OCI-LY3 (cell line): ENCODE results near the gene PLPP3.

Experiments used
- H2AFZ ChIP-seq: fragments of 200-600, 300-600 bp; shearing (Covaris generic); 2 replicates; pipeline ENCODE4 v1.6.0; 2014; ENCODE audit warnings: antibody characterized with exemption, low read depth, low read length
- H3K27ac ChIP-seq: fragments of 200-600, 300-600 bp; sonication (generic); 2 replicates; pipeline ENCODE4 v1.5.1; 2014; ENCODE audit warnings: mild to moderate bottlenecking, low read length, moderate library complexity, mixed read lengths
- H3K27me3 ChIP-seq: fragments of 200-600, 300-600 bp; sonication (generic); 2 replicates; pipeline ENCODE4 v1.6.1; 2014; ENCODE audit warnings: low read depth, low read length, mixed read lengths
- H3K36me3 ChIP-seq: fragments of 200-600, 300-600 bp; sonication (generic); replicated peaks from 2 replicates; pipeline ENCODE3; 2014; ENCODE audit warnings: low read depth, low read length, mixed read lengths
- H3K4me1 ChIP-seq: fragments of 300-600, 200-600 bp; sonication (generic); 2 replicates; pipeline ENCODE4 v1.6.1; 2014; ENCODE audit warnings: low read length, mixed read lengths
- H3K4me2 ChIP-seq: fragments of 200-600, 300-600 bp; sonication (generic); 2 replicates; pipeline ENCODE4 v1.6.1; 2014; ENCODE audit warnings: low read length, mixed read lengths
- H3K4me3 ChIP-seq: fragments of 300-600, 200-600 bp; sonication (generic); 2 replicates; pipeline ENCODE4 v1.5.1; 2014; ENCODE audit warnings: antibody characterized with exemption, mild to moderate bottlenecking, low read length, moderate library complexity
- H3K79me2 ChIP-seq: fragments of 300-600, 200-600 bp; shearing (Covaris generic); 2 replicates; pipeline ENCODE4 v1.6.1; 2014; ENCODE audit warnings: mild to moderate bottlenecking, low read length, mixed read lengths
- H3K9ac ChIP-seq: fragments of 300-600, 200-600 bp; shearing (Covaris generic); 2 replicates; pipeline ENCODE4 v1.6.0; 2014; ENCODE audit warnings: mild to moderate bottlenecking, low read length, moderate library complexity
- H3K9me3 ChIP-seq: fragments of 200-600, 300-600 bp; shearing (Covaris generic); 2 replicates; pipeline ENCODE4 v1.6.1; 2014; ENCODE audit warnings: low read length, mixed read lengths; ENCODE audit not compliant: insufficient read depth
- H4K20me1 ChIP-seq: fragments of 200-600, 300-600 bp; sonication (generic); 2 replicates; pipeline ENCODE4 v1.6.1; 2016; ENCODE audit warnings: low read length, mixed read lengths; ENCODE audit not compliant: insufficient read depth
- EZH2phosphoT487 ChIP-seq: fragments of 200-600 bp; shearing (Covaris generic); IDR thresholded peaks from 2 replicates; pipeline ENCODE4 v1.6.1; 2018; ENCODE audit warnings: antibody characterized with exemption, mixed run types, low read depth
- TF ChIP-seq, protein P1 (sequence below): fragments of 200-600, 300-600 bp; sonication (generic); IDR thresholded peaks from 2 replicates; pipeline ENCODE4 v1.5.1; 2014; ENCODE audit warnings: antibody characterized with exemption, low read length, low read depth

PLPP3 gene

DNA sequence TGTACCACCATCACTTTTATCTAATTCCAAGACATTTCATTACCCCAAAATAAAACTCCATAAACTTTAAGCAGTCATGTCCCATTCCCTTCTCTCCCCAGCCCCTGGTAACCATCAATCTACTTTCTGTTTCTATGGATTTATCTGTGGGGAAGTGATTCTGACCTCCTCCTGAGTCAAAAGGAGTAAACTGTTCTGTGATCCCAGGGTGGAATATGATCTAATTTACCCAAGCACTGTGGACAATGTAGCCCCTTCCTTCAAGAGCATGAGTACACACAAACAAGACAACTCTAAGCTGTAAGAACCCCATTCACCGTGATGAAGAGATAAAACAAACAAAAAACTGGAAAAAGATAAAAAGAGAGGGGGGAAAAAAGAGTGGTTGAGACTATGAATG lies 77.9 kb downstream of the PLPP3 start:
- Histone ChIP-seq H3K9me3 (no peaks in the 10 kb centered on the region), H3K9ac (no peak overlapping the region), H4K20me1 (no peaks in the 10 kb centered on the region), H3K79me2 (no peaks in the 10 kb centered on the region), H2AFZ (no peak overlapping the region), H3K4me2 (no peak overlapping the region), H3K4me3 (no peak overlapping the region), H3K27me3 (no peaks in the 10 kb centered on the region), H3K27ac (no peak overlapping the region), H3K4me1 (no peaks in the 10 kb centered on the region), H3K36me3 (no peaks in the 10 kb centered on the region)
- no peak for TF ChIP-seq EZH2phosphoT487
- TF ChIP-seq, protein P1, sequence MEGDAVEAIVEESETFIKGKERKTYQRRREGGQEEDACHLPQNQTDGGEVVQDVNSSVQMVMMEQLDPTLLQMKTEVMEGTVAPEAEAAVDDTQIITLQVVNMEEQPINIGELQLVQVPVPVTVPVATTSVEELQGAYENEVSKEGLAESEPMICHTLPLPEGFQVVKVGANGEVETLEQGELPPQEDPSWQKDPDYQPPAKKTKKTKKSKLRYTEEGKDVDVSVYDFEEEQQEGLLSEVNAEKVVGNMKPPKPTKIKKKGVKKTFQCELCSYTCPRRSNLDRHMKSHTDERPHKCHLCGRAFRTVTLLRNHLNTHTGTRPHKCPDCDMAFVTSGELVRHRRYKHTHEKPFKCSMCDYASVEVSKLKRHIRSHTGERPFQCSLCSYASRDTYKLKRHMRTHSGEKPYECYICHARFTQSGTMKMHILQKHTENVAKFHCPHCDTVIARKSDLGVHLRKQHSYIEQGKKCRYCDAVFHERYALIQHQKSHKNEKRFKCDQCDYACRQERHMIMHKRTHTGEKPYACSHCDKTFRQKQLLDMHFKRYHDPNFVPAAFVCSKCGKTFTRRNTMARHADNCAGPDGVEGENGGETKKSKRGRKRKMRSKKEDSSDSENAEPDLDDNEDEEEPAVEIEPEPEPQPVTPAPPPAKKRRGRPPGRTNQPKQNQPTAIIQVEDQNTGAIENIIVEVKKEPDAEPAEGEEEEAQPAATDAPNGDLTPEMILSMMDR: no peak

GRCh38 chr1:56496821-56497772 lies 82.3 kb downstream of the PLPP3 start:
- no peak overlapping the region for H3K4me3 ChIP-seq
- H2AFZ ChIP-seq: no peak overlapping the region
- H3K36me3 ChIP-seq: no peaks in the 10 kb centered on the region
- H3K9me3 ChIP-seq: no peaks in the 10 kb centered on the region
- no peaks in the 10 kb centered on the region for H3K4me1 ChIP-seq
- no peaks in the 10 kb centered on the region for H3K79me2 ChIP-seq
- no peak overlapping the region for H3K9ac ChIP-seq
- H4K20me1 ChIP-seq: no peaks in the 10 kb centered on the region
- no peak for TF ChIP-seq EZH2phosphoT487
- no peak overlapping the region for H3K4me2 ChIP-seq
- no peaks in the 10 kb centered on the region for H3K27me3 ChIP-seq
- H3K27ac ChIP-seq: no peak overlapping the region

DNA sequence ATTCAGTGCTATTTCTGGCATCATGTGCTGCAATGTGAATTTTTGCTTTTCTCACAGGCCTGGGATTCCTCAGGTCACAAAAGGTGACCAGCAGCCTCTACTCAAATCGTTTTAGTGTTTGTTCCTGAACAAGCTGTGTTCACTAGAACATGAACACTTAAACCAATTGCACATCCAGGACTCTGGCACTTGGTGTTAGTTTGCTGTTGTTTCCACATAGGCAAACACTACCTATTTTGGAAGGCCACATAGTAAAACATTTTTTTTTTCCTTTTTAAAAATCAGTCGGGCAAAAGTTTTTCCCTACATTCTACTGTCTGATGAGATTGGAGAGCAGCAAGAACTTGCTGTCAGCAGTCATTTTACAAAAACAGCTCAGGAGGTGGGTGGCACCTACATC lies 83.2 kb downstream of the PLPP3 start:
- no peaks in the 10 kb centered on the region for H3K27me3 ChIP-seq
- no peak overlapping the region for H3K4me3 ChIP-seq
- no peak overlapping the region for H3K9ac ChIP-seq
- no peaks in the 10 kb centered on the region for H3K79me2 ChIP-seq
- TF ChIP-seq, protein P1: no peak
- TF ChIP-seq EZH2phosphoT487: no peak
- H3K4me1 ChIP-seq: no peaks in the 10 kb centered on the region
- H3K36me3 ChIP-seq: no peaks in the 10 kb centered on the region
- no peak overlapping the region for H2AFZ ChIP-seq
- H3K27ac ChIP-seq: no peak overlapping the region
- no peaks in the 10 kb centered on the region for H4K20me1 ChIP-seq
- no peaks in the 10 kb centered on the region for H3K9me3 ChIP-seq
- no peak overlapping the region for H3K4me2 ChIP-seq

DNA sequence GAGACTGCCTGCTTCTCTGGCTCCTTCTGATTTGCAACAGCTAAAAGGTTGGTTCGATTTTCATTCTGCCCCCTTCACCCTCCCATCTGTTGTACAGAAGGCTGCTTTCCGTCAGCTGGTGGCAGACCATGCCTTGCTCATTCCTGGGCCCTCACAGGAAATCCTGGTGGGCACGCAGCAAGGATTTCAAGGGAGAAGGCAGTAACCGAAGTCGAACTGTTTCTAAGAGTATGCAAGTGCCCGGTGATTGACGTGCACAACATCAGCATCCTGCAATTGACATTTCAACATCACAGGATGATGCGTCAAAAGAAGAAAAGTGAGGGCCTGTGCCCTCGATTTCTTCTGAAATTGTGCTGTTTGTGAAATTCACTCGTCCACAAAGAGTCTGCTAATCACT lies 83.8 kb downstream of the PLPP3 start:
- Histone ChIP-seq H3K27me3 (no peaks in the 10 kb centered on the region), H3K36me3 (no peaks in the 10 kb centered on the region), H2AFZ (no peak overlapping the region), H3K79me2 (no peaks in the 10 kb centered on the region), H3K27ac (no peak overlapping the region), H3K4me2 (no peak overlapping the region), H3K4me3 (no peak overlapping the region), H4K20me1 (no peaks in the 10 kb centered on the region), H3K9ac (no peak overlapping the region), H3K4me1 (no peaks in the 10 kb centered on the region), H3K9me3 (no peaks in the 10 kb centered on the region)
- TF ChIP-seq, protein P1: no peak
- no peak for TF ChIP-seq EZH2phosphoT487
